GM21367 (cell line): Measurements from ENCODE around the gene GPI.

Source experiments
- ATAC-seq: cut with Tn5 transposase; IDR thresholded peaks from one replicate; pipeline ENCODE4 v1.9.1; 2021; ENCODE audit not compliant: unreplicated experiment

GPI gene

GRCh38 chr19:34404109-34404909 is 39.3 kb downstream of the GPI start, which contains the start of gene PDCD2L:
TSS of gene PDCD2L (plus strand) at chr19:34404399. CDS start at chr19:34404431, 32 bp downstream.
- ATAC-seq = peak; percentile 67

DNA sequence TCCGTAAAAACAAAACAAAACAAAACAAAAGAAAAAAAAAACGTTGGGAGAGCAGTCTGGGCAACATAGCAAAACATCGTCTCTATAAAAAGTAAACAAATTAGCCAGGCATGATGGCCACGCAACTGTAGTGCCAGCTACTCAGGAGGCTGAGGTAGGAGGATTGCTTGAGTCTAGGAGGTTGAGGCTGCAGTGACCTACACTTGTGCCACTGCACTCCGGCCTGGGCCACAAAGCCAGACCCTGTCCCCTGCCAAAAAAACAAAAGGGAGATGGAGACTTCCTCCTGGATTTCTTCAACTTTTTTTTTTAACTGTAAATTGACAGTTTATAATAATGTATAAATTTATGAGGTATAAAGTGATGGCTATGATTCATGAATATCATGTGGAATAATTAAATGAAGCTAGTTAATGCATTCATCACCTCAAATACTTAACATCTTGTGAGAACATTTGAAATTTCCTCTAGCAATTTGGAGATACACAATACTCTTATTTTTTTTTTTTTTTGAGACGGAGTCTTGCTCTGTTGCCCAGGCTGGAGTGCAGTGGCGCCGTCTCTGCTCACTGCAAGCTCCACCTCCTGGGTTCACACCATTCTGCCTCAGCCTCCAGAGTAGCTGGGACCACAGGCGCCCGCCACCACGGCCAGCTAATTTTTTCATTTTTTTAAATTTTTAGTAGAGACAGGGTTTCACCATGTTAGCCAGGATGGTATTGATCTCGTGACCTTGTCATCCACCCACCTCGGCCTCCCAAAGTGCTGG is 41.1 kb downstream of the GPI start:
- ATAC-seq = no peak

GRCh38 chr19:34408411-34408810 is 43.4 kb downstream of the GPI start:
- no peak for ATAC-seq

- no peak for ATAC-seq
These were observed 44.5 kb downstream of the GPI start for GRCh38 chr19:34409189-34410164.

GRCh38 chr19:34411216-34411615 is 46.2 kb downstream of the GPI start:
- no peak for ATAC-seq

GRCh38 chr19:34416021-34416545 is 51.1 kb downstream of the GPI start:
- no peak for ATAC-seq

DNA sequence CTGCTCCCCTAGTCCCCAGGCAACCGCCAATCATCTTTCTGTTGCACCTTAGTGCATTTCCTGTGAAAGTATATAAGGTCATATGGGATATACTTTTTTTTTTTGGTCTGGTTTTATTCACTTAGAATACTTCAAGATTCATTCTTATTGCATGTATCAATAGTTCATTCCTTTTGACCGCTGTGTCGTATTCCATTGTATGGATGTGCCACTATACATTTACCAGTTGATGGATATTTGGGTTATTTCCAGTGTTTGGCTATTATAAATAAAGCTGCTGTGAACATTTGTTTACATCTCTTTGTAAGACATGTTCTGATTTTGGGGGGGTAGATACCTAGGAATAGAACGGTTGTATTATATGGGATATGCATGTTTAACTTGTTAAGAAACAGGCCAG is 53.3 kb downstream of the GPI start:
- ATAC-seq = no peak

GRCh38 chr19:34426096-34426661 is 61.2 kb downstream of the GPI start:
- no peak for ATAC-seq

DNA sequence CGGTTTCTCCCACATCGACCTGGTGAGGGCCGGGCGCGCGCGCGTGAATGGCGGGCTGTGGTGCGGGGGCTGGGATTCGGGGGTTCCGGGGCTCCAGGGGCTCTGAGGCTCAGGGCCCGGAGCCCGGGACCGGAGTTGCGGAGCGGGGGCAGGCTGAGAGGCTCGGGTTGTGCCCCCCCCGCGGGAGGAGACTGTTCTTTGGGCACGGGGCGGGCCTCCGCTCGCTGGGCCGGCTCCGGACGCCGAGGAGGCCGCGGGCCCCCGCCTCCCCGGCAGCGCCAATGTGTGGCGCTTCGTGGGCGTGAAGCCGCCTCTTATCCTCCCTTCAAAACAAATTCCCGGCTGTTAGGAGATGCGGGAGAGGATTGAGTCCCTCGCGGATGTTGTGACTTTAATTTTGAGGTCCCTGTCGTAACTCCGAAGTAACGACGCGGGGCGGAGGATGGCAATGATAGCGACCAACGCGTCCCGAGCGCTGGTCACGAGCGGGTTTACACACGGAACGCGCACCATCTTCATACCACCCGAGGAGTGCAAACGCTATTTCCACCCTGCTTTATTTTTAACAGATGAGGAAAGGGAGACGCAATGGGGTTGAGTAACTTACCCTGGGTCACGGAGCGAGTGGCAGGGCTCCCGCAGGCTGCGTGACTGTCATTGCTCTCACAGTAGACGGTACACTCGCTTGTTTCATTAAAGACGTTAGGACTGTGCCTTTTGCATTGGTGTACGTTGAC is 63.7 kb downstream of the GPI start:
- ATAC-seq = peak; percentile 35

GRCh38 chr19:34429553-34429952 is 64.6 kb downstream of the GPI start:
- no peak for ATAC-seq

DNA sequence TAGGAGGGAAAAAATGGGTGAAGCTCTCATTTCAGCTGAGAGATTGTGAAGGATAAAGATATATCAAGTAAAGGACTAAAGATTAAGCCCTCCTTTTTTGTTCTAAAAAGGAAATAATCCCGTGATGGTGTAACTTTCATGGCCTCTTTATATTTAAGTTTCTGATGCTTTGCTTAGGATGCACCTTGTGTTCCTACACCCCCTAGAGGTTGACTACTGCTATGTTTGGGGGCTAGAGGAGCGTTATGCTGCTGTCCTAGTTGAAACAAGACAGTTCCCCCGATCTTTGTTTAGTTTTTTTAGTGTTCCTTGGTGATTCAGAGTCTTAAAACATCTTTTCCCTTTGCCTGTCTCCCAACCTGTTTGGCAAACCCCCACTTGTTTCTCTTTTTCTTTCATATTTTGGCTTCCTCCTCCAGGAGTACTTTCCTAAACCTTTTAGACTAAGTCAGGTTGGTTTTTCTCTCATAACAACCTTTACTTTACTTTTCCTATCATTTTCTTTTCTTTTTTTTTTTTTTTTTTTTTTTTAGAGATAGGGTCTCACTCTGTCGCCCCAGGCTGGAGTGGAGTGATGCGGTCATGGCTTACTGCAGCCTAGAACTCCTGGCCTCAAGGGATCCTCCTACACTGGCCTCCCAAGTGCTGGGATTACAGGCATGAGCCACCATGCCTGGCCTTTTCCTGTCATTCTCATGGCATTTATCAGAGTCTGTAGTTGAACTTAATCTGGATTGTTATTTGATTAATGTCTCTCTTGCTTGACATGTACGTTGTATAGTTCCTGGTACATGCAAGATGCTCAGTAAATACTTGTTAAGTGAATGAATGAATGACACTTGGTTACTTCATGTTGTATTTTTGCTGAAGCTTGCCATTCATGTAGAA is 66.0 kb downstream of the GPI start:
- no peak for ATAC-seq

- ATAC-seq = no peak
These were observed 66.8 kb downstream of the GPI start for GRCh38 chr19:34431681-34432402.

- no peak for ATAC-seq
These were observed 67.8 kb downstream of the GPI start for GRCh38 chr19:34432797-34433196.

DNA sequence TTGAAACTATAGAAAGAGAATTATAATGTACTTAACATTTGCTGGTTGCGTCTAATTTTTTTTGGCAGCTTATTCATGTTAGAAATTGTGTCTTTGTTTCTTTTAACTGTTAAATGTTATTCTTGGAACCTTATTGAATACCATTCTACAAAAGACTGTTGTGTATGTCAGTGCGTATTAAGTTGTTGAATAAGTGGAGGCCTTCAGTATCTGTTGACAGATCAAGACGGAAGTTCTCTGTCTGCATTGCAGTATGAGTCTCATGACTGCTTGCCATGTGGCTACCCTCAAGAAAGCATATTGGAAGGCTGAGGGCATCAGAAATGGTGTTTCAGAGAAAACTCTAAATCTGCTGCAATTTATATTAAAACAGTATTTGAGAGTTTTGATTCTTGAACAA is 71.7 kb downstream of the GPI start:
- no peak for ATAC-seq

DNA sequence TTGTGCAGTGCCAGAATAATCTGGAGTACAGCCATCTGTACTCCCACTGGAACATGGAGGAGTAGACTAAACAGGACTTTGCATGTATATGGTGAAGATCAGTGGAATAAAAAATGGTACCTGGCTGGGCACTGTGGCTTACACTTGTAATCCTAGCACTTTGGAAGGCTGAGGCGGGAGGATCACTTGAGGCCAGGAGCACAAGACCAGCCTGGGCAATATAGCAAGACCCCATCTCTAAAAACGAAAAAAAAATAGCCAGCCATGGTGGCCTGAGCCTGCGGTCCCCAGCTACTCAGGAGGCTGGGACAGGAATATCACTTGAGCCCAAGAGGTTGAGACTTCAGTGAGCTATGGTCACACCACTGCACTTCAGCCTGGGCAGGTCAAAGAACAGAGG is 83.2 kb downstream of the GPI start:
- ATAC-seq = no peak
